ENCODE measurements around the gene AMH.

Gene AMH

GRCh38 chr19:2283835-2284507 lies 34.8 kb downstream of the AMH start:
- no peak for DNase-seq (ENCODE audit: low read depth in 4 of 4, low spot score in 1 of 4)

- no peak for DNase-seq (ENCODE audit: low read depth in 4 of 4, low spot score in 1 of 4)
Observed at GRCh38 chr19:2286402-2287140, 37.4 kb downstream of the AMH start.

- DNase-seq (ENCODE audit: low read depth in 4 of 4, low spot score in 1 of 4) = no peak
Observed at GRCh38 chr19:2287585-2288337, 38.6 kb downstream of the AMH start.

GRCh38 chr19:2288338-2288817 lies 39.3 kb downstream of the AMH start:
- DNase-seq (ENCODE audit: low read depth in 4 of 4, low spot score in 1 of 4) = no peak

GRCh38 chr19:2288818-2289713 lies 39.9 kb downstream of the AMH start:
- DNase-seq (ENCODE audit: low read depth in 4 of 4, low spot score in 1 of 4) = no peak

GRCh38 chr19:2289714-2290435 lies 40.8 kb downstream of the AMH start:
- no peak for DNase-seq (ENCODE audit: low read depth in 4 of 4, low spot score in 1 of 4)

- DNase-seq (ENCODE audit: low read depth in 4 of 4, low spot score in 1 of 4) = no peak
Observed at GRCh38 chr19:2290441-2291184, 41.5 kb downstream of the AMH start.

GRCh38 chr19:2291185-2291751 lies 42.1 kb downstream of the AMH start:
- DNase-seq (ENCODE audit: low read depth in 4 of 4, low spot score in 1 of 4) = no peak

- no peak for DNase-seq (ENCODE audit: low read depth in 4 of 4, low spot score in 1 of 4)
Observed at GRCh38 chr19:2294687-2295335, 45.7 kb downstream of the AMH start.

- no peak for DNase-seq (ENCODE audit: low read depth in 4 of 4, low spot score in 1 of 4)
Observed at GRCh38 chr19:2296141-2296540, 47.0 kb downstream of the AMH start.

- DNase-seq (ENCODE audit: low read depth in 4 of 4, low spot score in 1 of 4) = no peak
Observed at GRCh38 chr19:2300533-2300932, 51.4 kb downstream of the AMH start.
